ENCODE results near the gene MED26. TPM values are rescaled to one million over a fixed set of nuclear protein-coding genes. Genes with fewer than 3 reads are reported as not detected.

MED26 gene
- total RNA-seq, 1 experiment from 2014 or later, result 9.0 TPM

DNA sequence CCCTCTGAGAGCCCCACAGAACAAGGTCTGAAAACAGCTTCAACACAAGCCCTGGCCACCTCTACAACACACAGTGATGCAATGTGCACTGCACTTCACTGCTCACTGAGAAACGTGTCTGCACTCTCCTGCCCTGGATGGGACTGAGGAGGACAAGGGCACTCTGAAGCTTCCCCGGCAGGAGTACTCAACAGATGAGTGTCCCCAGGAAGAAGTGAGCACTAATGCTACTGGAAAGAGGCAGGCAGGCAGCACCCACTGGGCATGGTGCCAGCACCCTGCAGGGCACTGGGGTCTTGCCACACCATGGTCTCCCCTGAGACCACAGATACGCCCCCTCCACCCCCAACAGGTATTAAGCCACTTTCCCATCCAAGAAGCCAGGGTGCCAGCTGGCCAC, 38.1 kb downstream of the MED26 start:
- TF ChIP-seq, protein P1, sequence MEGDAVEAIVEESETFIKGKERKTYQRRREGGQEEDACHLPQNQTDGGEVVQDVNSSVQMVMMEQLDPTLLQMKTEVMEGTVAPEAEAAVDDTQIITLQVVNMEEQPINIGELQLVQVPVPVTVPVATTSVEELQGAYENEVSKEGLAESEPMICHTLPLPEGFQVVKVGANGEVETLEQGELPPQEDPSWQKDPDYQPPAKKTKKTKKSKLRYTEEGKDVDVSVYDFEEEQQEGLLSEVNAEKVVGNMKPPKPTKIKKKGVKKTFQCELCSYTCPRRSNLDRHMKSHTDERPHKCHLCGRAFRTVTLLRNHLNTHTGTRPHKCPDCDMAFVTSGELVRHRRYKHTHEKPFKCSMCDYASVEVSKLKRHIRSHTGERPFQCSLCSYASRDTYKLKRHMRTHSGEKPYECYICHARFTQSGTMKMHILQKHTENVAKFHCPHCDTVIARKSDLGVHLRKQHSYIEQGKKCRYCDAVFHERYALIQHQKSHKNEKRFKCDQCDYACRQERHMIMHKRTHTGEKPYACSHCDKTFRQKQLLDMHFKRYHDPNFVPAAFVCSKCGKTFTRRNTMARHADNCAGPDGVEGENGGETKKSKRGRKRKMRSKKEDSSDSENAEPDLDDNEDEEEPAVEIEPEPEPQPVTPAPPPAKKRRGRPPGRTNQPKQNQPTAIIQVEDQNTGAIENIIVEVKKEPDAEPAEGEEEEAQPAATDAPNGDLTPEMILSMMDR (IDR thresholded peaks at IDR 0.05; ENCODE audit: unreplicated experiment), result no peak
- H3K27ac Mint-ChIP-seq (ENCODE audit: unreplicated experiment), result no peak overlapping the region
- H3K4me1 Mint-ChIP-seq (ENCODE audit: low read depth, unreplicated experiment), result no peaks in the 10 kb centered on the region
- intact Hi-C loops (cut with micrococcal nuclease; ENCODE audit: unreplicated experiment), result no loop called here
- no peaks in the 10 kb centered on the region for H3K27me3 Mint-ChIP-seq (ENCODE audit: unreplicated experiment)
- DNase-seq, result no peak
- no peak overlapping the region for H3K4me3 Mint-ChIP-seq (ENCODE audit: low read depth, unreplicated experiment)
- no TSS peak for BruUV-seq (replicated peaks)
- H3K36me3 Mint-ChIP-seq (ENCODE audit: insufficient read depth, unreplicated experiment), result no peaks in the 10 kb centered on the region
- CTCF ChIA-PET, result no interaction called here
- H3K9me3 Mint-ChIP-seq (ENCODE audit: low read depth, unreplicated experiment), result no peaks in the 10 kb centered on the region

DNA sequence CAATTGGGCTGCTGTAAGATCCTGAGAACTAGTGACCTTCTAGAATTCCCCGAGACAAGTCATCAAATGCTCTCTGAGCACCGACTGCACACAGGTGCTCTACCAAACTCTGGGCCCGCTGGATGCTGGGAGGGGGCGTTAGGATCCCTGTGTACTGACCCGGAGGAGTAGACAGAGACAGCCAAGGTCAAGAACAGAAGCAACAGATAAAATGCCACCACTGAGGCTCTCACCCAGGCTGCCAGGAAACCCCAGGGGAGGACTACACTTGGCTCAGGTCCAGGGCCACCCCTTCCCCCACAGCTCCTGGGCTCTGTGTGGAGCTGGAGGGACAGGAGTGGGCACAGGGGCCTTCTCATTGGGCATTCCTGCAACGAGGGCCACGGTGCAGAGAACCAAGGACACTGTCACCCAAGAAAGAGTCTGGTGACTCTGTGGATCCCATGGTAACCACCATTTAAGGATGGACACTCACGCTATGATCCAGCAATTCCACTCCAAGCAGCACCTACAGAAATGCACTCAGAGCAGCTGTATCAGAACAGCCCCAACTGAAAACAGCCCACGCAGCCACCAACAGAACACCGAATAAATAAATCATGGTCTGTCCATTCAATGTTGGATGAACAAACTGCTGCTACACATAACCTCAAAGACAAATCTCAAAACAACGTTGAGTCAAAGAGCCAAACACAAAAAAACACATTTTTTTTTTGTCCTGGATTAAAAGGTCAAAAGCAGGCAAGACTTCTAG, 39.0 kb downstream of the MED26 start:
- Mint-ChIP-seq H3K36me3 (ENCODE audit: insufficient read depth, unreplicated experiment) (no peaks in the 10 kb centered on the region), H3K4me3 (ENCODE audit: low read depth, unreplicated experiment) (no peak overlapping the region), H3K9me3 (ENCODE audit: low read depth, unreplicated experiment) (no peaks in the 10 kb centered on the region), H3K27me3 (ENCODE audit: unreplicated experiment) (no peaks in the 10 kb centered on the region), H3K27ac (ENCODE audit: unreplicated experiment) (no peak overlapping the region), H3K4me1 (ENCODE audit: low read depth, unreplicated experiment) (no peaks in the 10 kb centered on the region)
- no peak for DNase-seq
- intact Hi-C loops (cut with micrococcal nuclease; ENCODE audit: unreplicated experiment), result no loop called here
- CTCF ChIA-PET, result no interaction called here
- no TSS peak for BruUV-seq (replicated peaks)
- TF ChIP-seq, protein P1 (IDR thresholded peaks at IDR 0.05; ENCODE audit: unreplicated experiment), result no peak

DNA sequence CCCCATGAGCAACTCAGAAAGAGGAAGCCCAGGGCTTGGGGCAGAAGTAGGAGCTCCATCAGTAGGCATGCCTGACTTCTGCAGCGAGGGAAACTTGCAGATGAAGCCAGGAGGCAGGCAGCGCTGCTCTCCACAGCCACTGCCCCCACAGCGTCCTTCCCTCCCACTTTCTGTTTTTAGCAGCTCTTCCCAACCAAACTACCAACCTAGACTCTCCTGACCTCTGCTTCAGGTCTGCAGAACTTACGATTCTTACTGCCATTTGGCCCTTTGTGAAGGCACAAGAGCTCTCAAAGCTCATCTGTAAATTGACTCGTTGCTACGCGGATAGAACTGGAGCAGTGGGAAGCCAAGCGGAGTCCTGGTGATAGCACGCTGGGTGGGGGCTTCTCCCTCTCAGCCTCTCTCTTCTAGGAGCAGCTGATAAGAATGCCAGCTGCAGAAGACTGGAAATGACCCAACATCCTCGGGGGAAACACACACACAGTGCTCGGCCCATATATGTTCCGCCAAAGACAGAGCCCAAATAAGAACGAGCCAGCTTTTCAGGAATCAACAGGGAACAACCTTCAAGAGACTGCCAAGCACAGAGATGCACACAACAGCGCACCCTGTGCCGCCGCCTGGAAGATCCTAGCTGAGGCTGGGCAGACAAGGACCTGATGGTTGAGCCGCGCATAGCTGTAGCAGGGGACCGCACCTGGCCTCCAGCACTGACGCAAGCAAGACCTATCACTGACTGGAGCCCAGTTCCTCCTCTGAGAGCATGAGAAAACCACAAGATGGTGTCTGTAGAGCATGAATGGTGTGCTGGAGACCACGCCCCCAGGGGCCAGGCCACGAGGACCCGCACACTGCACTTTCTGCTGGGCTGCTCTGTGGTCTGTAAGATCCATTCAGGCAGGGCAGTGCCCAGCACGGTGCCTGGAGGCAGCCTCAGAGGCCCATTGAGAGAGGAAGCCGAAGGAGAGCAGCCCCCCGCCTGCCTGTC, 39.9 kb downstream of the MED26 start:
- Mint-ChIP-seq H3K4me3 (ENCODE audit: low read depth, unreplicated experiment) (no peak overlapping the region), H3K27ac (ENCODE audit: unreplicated experiment) (no peak overlapping the region), H3K27me3 (ENCODE audit: unreplicated experiment) (no peaks in the 10 kb centered on the region), H3K36me3 (ENCODE audit: insufficient read depth, unreplicated experiment) (no peaks in the 10 kb centered on the region), H3K4me1 (ENCODE audit: low read depth, unreplicated experiment) (no peaks in the 10 kb centered on the region), H3K9me3 (ENCODE audit: low read depth, unreplicated experiment) (no peaks in the 10 kb centered on the region)
- DNase-seq, result no peak
- BruUV-seq (replicated peaks), result no TSS peak
- TF ChIP-seq, protein P1 (IDR thresholded peaks at IDR 0.05; ENCODE audit: unreplicated experiment), result no peak
- intact Hi-C loops (cut with micrococcal nuclease; ENCODE audit: unreplicated experiment), result no loop called here
- CTCF ChIA-PET, result no interaction called here

DNA sequence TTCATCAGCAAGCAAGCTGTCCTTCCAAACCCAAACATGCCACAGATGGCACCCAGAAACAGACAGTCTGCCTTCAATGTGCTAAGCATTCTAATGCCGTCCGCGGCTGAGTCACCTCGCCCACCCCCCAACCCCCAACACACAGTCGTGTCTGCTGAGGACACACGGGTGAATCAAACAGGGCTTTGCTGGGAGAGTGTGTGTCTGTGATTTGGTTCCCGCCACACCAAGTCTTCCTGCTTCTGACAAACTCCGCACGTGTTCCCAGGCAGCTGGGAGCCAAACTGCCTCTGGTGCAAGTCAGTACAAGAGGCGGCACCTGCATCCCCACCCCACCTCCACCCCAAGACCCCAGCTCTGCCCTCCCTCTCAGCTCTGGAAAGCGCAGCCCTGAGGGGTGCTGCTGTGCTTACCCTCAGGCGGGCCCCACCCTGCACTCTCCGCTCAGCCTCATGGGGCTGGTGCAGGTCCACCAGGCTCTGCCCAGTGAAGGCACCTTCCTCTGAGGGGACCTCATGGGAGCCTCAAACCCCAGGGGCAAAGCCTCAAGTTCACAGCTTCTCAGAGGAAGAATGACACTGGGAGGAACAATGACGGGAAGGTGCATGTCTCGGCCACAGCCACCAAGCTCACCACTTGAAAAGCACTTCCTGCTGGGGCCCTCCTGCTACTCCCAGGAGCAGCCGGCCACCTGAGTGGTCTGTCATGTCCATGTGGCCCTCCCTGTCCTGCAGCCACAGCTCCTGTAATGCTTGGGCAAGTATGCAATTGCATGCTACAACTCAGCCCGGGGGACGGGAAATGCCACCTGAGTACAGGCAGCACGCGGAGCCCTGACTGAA, 40.8 kb downstream of the MED26 start:
- Mint-ChIP-seq H3K27me3 (ENCODE audit: unreplicated experiment) (no peaks in the 10 kb centered on the region), H3K9me3 (ENCODE audit: low read depth, unreplicated experiment) (no peaks in the 10 kb centered on the region), H3K4me3 (ENCODE audit: low read depth, unreplicated experiment) (no peak overlapping the region), H3K27ac (ENCODE audit: unreplicated experiment) (no peak overlapping the region), H3K4me1 (ENCODE audit: low read depth, unreplicated experiment) (no peaks in the 10 kb centered on the region), H3K36me3 (ENCODE audit: insufficient read depth, unreplicated experiment) (no peaks in the 10 kb centered on the region)
- TF ChIP-seq, protein P1 (IDR thresholded peaks at IDR 0.05; ENCODE audit: unreplicated experiment), result no peak
- BruUV-seq (replicated peaks), result no TSS peak
- intact Hi-C loops (cut with micrococcal nuclease; ENCODE audit: unreplicated experiment), result no loop called here
- CTCF ChIA-PET, result no interaction called here
- no peak for DNase-seq
